Left lung (tissue), 10 donors: ENCODE data around the gene DNM3. TPM values are rescaled to one million over a fixed set of nuclear protein-coding genes. Genes with fewer than 3 reads are reported as not detected.

ENCODE experiments used
- ATAC-seq: fragments of 200-7000 bp; cut with Tn5 transposase; one replicate; pipeline ENCODE4 v1.9.1; 2020; ENCODE audit warnings: moderate library complexity
- DNase-seq, 4 donors: peaks; one replicate each; pipeline ENCODE4 v3.0.0-alpha.2; 2013 to 2020
- H3K27ac ChIP-seq, 2 donors: fragments of 200-600 bp; sonication (generic) in 1 of 2; one replicate each; pipeline versions ENCODE4 v1.5.0 to v1.8.0; 2020 to 2021
- H3K27me3 ChIP-seq, 2 donors: fragments of 200-600 bp; sonication (generic) in 1 of 2; one replicate each; pipeline versions ENCODE4 v1.5.0 to v1.8.0; 2020 to 2021
- H3K36me3 ChIP-seq, 2 donors: fragments of 200-600 bp; sonication (generic) in 1 of 2; one replicate each; pipeline versions ENCODE4 v1.5.0 to v1.8.0; 2020 to 2021
- H3K4me1 ChIP-seq, 2 donors: fragments of 200-600 bp; one replicate each; pipeline ENCODE4 v1.8.0; 2021
- H3K4me3 ChIP-seq, 2 donors: fragments of 200-600 bp; sonication (generic) in 1 of 2; one replicate each; pipeline versions ENCODE4 v1.5.0 to v1.8.0; 2020 to 2021; ENCODE audit warnings: mild to moderate bottlenecking in 1 of 2
- H3K9me3 ChIP-seq, 2 donors: fragments of 200-600 bp; sonication (generic) in 1 of 2; one replicate each; pipeline versions ENCODE4 v1.5.0 to v1.8.0; 2020 to 2021
- CTCF ChIP-seq, 2 donors: fragments of 200-600 bp; sonication (generic) in 1 of 2; IDR thresholded peaks; one replicate each; pipeline versions ENCODE4 v1.5.0 to v1.8.0; 2021; ENCODE audit warnings: antibody characterized with exemption in 2 of 2
- intact Hi-C, 2 donors: fragments of 100-400 bp; cut with DNase I; formaldehyde crosslinking; loops; one replicate each; pipeline versions ENCODE4 v1.11.2 to v1.14.2; 2022
- polyA plus RNA-seq, 6 donors: library from polyadenylated mRNA; unstranded; fragments of 120-200 nt; gene quantifications; one replicate each; pipeline ENCODE4 v1.2.1, GENCODE V29; 2013; ENCODE audit not compliant: insufficient read length in 6 of 6
- total RNA-seq, 2 donors: library from RNA; stranded (reverse); fragmentation: NEBNext Ultra II Directional; extraction: Animal tissue kit (Norgen Biotek cat#: 25700); gene quantifications; one replicate each; pipeline ENCODE4 v1.2.1, GENCODE V29; 2021
- donor health status: DM: no; HTN: yes; CAD: no.
- donor health status: DM: no; HTN: no; CAD: no.

DNM3 gene
- total and polyA plus RNA-seq, 8 donors = 5.2 to 7.7 (median 6.3) TPM

DNA sequence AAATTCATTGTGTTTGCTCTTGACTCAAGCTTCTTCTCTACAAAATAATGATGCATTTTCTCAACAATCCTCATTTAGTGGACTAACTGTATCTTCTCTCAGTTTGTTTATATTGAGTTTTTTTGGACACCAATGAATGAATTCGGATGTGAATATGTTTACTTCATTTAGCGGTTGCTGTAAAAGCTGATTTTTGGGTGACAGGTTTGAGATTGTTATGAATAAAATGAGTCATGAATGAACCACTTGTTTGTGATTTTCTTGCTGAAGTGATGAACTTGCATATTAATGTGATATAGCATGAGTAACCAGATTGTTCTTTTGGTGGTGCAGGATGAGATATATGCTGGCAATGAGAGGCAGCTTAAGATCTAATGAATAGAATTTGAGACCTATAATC lies 3.1 kb downstream of the DNM3 start:
- intact Hi-C loops = no loop called here
- Histone ChIP-seq H3K27ac (no peak overlapping the region), H3K4me1 (peaks cover 0 to 14% of the 10 kb centered on the region in 2 donors), H3K36me3 (no peaks in the 10 kb centered on the region), H3K4me3 (no peak overlapping the region), H3K9me3 (no peaks in the 10 kb centered on the region), H3K27me3 (peaks cover 0 to 10% of the 10 kb centered on the region in 2 donors)
- ATAC-seq (no peak), DNase-seq (no peak)
- TF ChIP-seq CTCF (IDR thresholded peaks at IDR 0.05) = no peak

DNA sequence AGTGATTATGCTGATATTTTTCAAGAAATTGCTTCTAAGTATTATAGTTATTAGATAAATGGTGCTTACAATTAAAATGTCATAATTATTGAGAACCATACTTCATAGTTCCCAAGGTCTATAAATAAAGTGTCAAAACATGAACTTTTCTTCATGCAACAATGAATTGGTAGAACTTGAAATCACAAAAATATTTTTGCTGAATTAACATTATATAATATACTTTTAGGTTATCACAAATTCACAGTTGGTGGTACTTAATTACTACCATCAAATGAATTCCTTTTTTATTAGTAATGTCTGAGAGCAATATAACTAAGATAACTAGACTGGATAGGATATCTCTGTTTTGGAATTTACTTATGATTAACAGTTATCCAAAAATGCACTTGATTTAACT lies 4.7 kb downstream of the DNM3 start:
- H3K27ac ChIP-seq = no peak overlapping the region
- intact Hi-C loops = no loop called here
- H3K36me3 ChIP-seq = no peaks in the 10 kb centered on the region
- no peak for DNase-seq
- H3K9me3 ChIP-seq = no peaks in the 10 kb centered on the region
- no peak overlapping the region for H3K4me3 ChIP-seq
- H3K27me3 ChIP-seq = peaks cover 0 to 10% of the 10 kb centered on the region in 2 donors
- peaks cover 0 to 9% of the 10 kb centered on the region in 2 donors for H3K4me1 ChIP-seq
- TF ChIP-seq CTCF (IDR thresholded peaks at IDR 0.05) = no peak
- no peak for ATAC-seq

- TF ChIP-seq CTCF (IDR thresholded peaks at IDR 0.05) = no peak
- Histone ChIP-seq H3K4me1 (no peaks in the 10 kb centered on the region), H3K27ac (no peak overlapping the region), H3K9me3 (no peaks in the 10 kb centered on the region), H3K4me3 (no peak overlapping the region), H3K27me3 (no peaks in the 10 kb centered on the region), H3K36me3 (no peaks in the 10 kb centered on the region)
- ATAC-seq (no peak), DNase-seq (no peak)
- intact Hi-C loops = no loop called here
Measured at GRCh38 chr1:171849245-171849898, 8.1 kb downstream of the DNM3 start.

GRCh38 chr1:171850651-171851350 lies 9.5 kb downstream of the DNM3 start:
- DNase-seq (no peak), ATAC-seq (no peak)
- Histone ChIP-seq H3K4me1 (no peaks in the 10 kb centered on the region), H3K27ac (no peak overlapping the region), H3K27me3 (no peaks in the 10 kb centered on the region), H3K36me3 (no peaks in the 10 kb centered on the region), H3K4me3 (no peak overlapping the region), H3K9me3 (no peaks in the 10 kb centered on the region)
- no peak for TF ChIP-seq CTCF (IDR thresholded peaks at IDR 0.05)
- intact Hi-C loops = no loop called here

GRCh38 chr1:171852272-171852671 lies 11.0 kb downstream of the DNM3 start:
- no peaks in the 10 kb centered on the region for H3K4me1 ChIP-seq
- peaks cover 0 to under 1% of the 10 kb centered on the region in 2 donors for H3K9me3 ChIP-seq
- no peak for DNase-seq
- no peak overlapping the region for H3K27ac ChIP-seq
- H3K27me3 ChIP-seq = no peaks in the 10 kb centered on the region
- H3K4me3 ChIP-seq = no peak overlapping the region
- no peak for TF ChIP-seq CTCF (IDR thresholded peaks at IDR 0.05)
- intact Hi-C loops = no loop called here
- H3K36me3 ChIP-seq = no peaks in the 10 kb centered on the region
- ATAC-seq = no peak
